A673 (cell line): ENCODE measurements around the gene ITGA11.

ENCODE experiments used
- CTCF ChIP-seq: fragments of 300-800, 200-600 bp; sonication (generic); conservative IDR thresholded peaks from 2 replicates; pipeline ENCODE4 v1.5.1; 2017; ENCODE audit warnings: low read depth, mild to moderate bottlenecking, antibody characterized with exemption, low read length, moderate library complexity, mixed read lengths
- EZH2 ChIP-seq: fragments of 200-600 bp; sonication (generic); IDR thresholded peaks from 2 replicates; pipeline ENCODE4 v1.6.1; 2017; ENCODE audit warnings: borderline replicate concordance, low read depth, mild to moderate bottlenecking, mixed read lengths, antibody characterized with exemption, low read length; ENCODE audit not compliant: poor library complexity, severe bottlenecking

- TF ChIP-seq CTCF (no peak), EZH2 (no peak)
These were observed 120.5 kb downstream of the ITGA11 start for GRCh38 chr15:68311464-68311835.
